Esophagus muscularis mucosa (tissue), 3 donors: ENCODE measurements around the gene PAFAH2.

ENCODE experiments used
- POLR2A ChIP-seq: fragments of 450-650 bp; IDR thresholded peaks from one replicate; pipeline ENCODE4 v1.6.1; 2017; ENCODE audit warnings: antibody characterized with exemption, moderate library complexity, mild to moderate bottlenecking, low read depth
- POLR2AphosphoS5 ChIP-seq, 2 donors: sonication (generic); formaldehyde crosslinking; IDR thresholded peaks; one replicate each; pipeline ENCODE4 v1.6.1; 2017; ENCODE audit warnings: antibody characterized with exemption in 2 of 2
- TF ChIP-seq, protein P1 (sequence below), 3 experiments: fragments of 200-600 bp in 2 of 3; fragments of 450-650 bp in 1 of 3; sonication (generic) in 2 of 3; IDR thresholded peaks; one replicate each; pipeline ENCODE4 v1.5.1; 2017 to 2019; ENCODE audit warnings: antibody characterized with exemption in 3 of 3, mild to moderate bottlenecking in 2 of 3, moderate library complexity in 1 of 3

DNA sequence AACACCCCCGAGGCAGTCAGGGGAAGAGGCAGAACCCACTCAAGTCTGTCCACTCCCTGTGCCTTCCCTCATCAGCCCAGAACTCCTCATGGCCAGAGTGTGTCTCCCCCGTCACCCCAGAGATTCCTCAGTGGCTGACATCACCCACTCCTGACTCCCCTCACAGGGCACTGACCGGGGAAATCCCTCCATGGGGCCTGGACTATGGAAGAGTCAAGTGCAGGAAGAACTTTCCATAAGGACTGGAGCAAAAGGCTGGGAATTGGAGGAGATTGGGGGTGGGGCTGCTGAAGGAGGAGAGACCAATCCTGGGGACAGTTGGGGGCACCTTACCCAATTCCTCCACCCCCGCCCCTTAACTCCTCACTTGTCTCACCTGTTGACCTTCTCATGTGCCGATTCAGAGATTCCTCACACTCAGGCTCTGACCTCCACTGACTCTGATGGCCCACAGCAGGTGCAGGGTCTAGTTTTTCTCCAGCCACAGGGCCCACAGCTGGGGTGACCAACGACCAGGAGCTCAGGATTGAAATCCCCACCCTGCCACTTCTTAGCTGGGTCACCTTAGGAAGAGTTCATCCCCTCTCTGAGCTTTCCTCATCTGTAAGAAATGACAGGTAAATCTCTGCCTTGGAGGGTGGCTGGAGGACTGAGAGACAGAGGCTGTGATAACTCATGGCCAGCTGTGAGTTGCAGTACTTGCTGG is 23.2 kb upstream of the PAFAH2 start:
- TF ChIP-seq POLR2A: no peak
- TF ChIP-seq, protein P1, sequence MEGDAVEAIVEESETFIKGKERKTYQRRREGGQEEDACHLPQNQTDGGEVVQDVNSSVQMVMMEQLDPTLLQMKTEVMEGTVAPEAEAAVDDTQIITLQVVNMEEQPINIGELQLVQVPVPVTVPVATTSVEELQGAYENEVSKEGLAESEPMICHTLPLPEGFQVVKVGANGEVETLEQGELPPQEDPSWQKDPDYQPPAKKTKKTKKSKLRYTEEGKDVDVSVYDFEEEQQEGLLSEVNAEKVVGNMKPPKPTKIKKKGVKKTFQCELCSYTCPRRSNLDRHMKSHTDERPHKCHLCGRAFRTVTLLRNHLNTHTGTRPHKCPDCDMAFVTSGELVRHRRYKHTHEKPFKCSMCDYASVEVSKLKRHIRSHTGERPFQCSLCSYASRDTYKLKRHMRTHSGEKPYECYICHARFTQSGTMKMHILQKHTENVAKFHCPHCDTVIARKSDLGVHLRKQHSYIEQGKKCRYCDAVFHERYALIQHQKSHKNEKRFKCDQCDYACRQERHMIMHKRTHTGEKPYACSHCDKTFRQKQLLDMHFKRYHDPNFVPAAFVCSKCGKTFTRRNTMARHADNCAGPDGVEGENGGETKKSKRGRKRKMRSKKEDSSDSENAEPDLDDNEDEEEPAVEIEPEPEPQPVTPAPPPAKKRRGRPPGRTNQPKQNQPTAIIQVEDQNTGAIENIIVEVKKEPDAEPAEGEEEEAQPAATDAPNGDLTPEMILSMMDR (IDR thresholded peaks at IDR 0.05): no peak
- TF ChIP-seq POLR2AphosphoS5 (IDR thresholded peaks at IDR 0.05): no peak
